ENCODE results near the gene KIFAP3. TPM values are rescaled to one million over a fixed set of nuclear protein-coding genes. Genes with fewer than 3 reads are reported as not detected.
"Not testable (repeated sequence)": the region's sequence is repeated elsewhere in the genome, so short reads cannot be mapped to it uniquely, and the experiment has no call there.

Gene KIFAP3
- total RNA-seq, 1 experiment from 2014 or later = 29.2 TPM

GRCh38 chr1:169918927-169919326, 155.6 kb downstream of the KIFAP3 start:
- no TSS peak for BruUV-seq (replicated peaks)
- no peak for DNase-seq (ENCODE audit: unreplicated experiment)
- Mint-ChIP-seq H3K4me3 (ENCODE audit: unreplicated experiment) (no peak overlapping the region), H3K27me3 (ENCODE audit: insufficient read depth, unreplicated experiment) (no peaks in the 10 kb centered on the region), H3K9me3 (ENCODE audit: unreplicated experiment) (no peaks in the 10 kb centered on the region), H3K27ac (ENCODE audit: low read depth, unreplicated experiment) (no peak overlapping the region), H3K4me1 (ENCODE audit: insufficient read depth, unreplicated experiment) (peaks cover 21% of the 10 kb centered on the region), H3K36me3 (ENCODE audit: insufficient read depth, unreplicated experiment) (no peaks in the 10 kb centered on the region)
- CTCF ChIA-PET = interaction anchor here (0.6 to 3.4 kb wide), 6 partner anchors 10 to 1327 kb away, joined by 3 to 18 read pairs (median 3); no protein-coding TSS in a partner anchor
- intact Hi-C loops (cut with micrococcal nuclease) = no loop called here
- TF ChIP-seq CTCF (IDR thresholded peaks at IDR 0.05; ENCODE audit: unreplicated experiment) = no peak
- POLR2A ChIA-PET = interaction anchor here (0.6 kb wide), 1 partner anchor 55 kb away, joined by 3 read pairs; no protein-coding TSS in a partner anchor

GRCh38 chr1:169918220-169918619, 156.3 kb downstream of the KIFAP3 start:
- H3K4me3 Mint-ChIP-seq (ENCODE audit: unreplicated experiment); H3K9me3 Mint-ChIP-seq (ENCODE audit: unreplicated experiment); H3K36me3 Mint-ChIP-seq (ENCODE audit: insufficient read depth, unreplicated experiment); H3K27me3 Mint-ChIP-seq (ENCODE audit: insufficient read depth, unreplicated experiment); BruUV-seq (replicated peaks); POLR2A ChIA-PET; intact Hi-C loops (cut with micrococcal nuclease); H3K27ac Mint-ChIP-seq (ENCODE audit: low read depth, unreplicated experiment); DNase-seq (ENCODE audit: unreplicated experiment): not testable (repeated sequence)
- peaks cover 21% of the 10 kb centered on the region for H3K4me1 Mint-ChIP-seq (ENCODE audit: insufficient read depth, unreplicated experiment)
- CTCF ChIA-PET = interaction anchor here (0.6 to 3.4 kb wide), 4 partner anchors 10 to 1309 kb away, joined by 3 to 18 read pairs (median 4); no protein-coding TSS in a partner anchor

- DNase-seq (ENCODE audit: unreplicated experiment) = no peak
- intact Hi-C loops (cut with micrococcal nuclease) = no loop called here
- Mint-ChIP-seq H3K36me3 (ENCODE audit: insufficient read depth, unreplicated experiment) (no peaks in the 10 kb centered on the region), H3K4me3 (ENCODE audit: unreplicated experiment) (no peak overlapping the region), H3K4me1 (ENCODE audit: insufficient read depth, unreplicated experiment) (peaks cover 21% of the 10 kb centered on the region), H3K27me3 (ENCODE audit: insufficient read depth, unreplicated experiment) (no peaks in the 10 kb centered on the region), H3K9me3 (ENCODE audit: unreplicated experiment) (no peaks in the 10 kb centered on the region), H3K27ac (ENCODE audit: low read depth, unreplicated experiment) (peak overlapping the region; percentile 61)
- TF ChIP-seq CTCF (IDR thresholded peaks at IDR 0.05; ENCODE audit: unreplicated experiment) = no peak
- no TSS peak for BruUV-seq (replicated peaks)
- CTCF ChIA-PET = interaction anchor here (0.6 to 2.2 kb wide), 4 partner anchors 12 to 114 kb away, joined by 3 to 11 read pairs (median 4); no protein-coding TSS in a partner anchor
- POLR2A ChIA-PET = interaction anchor here (1.1 to 1.3 kb wide), 2 partner anchors 21 to 22 kb away, joined by 5 to 7 read pairs; partner anchors contain the start of gene SCYL3
Observed at GRCh38 chr1:169915150-169915549, 159.3 kb downstream of the KIFAP3 start.

GRCh38 chr1:169914531-169914930, 160.0 kb downstream of the KIFAP3 start:
- BruUV-seq (replicated peaks) = no TSS peak
- Mint-ChIP-seq H3K4me3 (ENCODE audit: unreplicated experiment) (no peak overlapping the region), H3K36me3 (ENCODE audit: insufficient read depth, unreplicated experiment) (no peaks in the 10 kb centered on the region), H3K27me3 (ENCODE audit: insufficient read depth, unreplicated experiment) (no peaks in the 10 kb centered on the region), H3K9me3 (ENCODE audit: unreplicated experiment) (no peaks in the 10 kb centered on the region), H3K27ac (ENCODE audit: low read depth, unreplicated experiment) (peak overlapping the region; percentile 61), H3K4me1 (ENCODE audit: insufficient read depth, unreplicated experiment) (peaks cover 21% of the 10 kb centered on the region)
- intact Hi-C loops (cut with micrococcal nuclease) = no loop called here
- ChIA-PET POLR2A (interaction anchor here (1.1 to 1.3 kb wide), 2 partner anchors 20 to 22 kb away, joined by 5 to 7 read pairs; partner anchors contain the start of gene SCYL3), CTCF (interaction anchor here (0.6 to 2.2 kb wide), 4 partner anchors 12 to 113 kb away, joined by 3 to 11 read pairs (median 4); no protein-coding TSS in a partner anchor)
- no peak for TF ChIP-seq CTCF (IDR thresholded peaks at IDR 0.05; ENCODE audit: unreplicated experiment)
- peak; percentile 36 for DNase-seq (ENCODE audit: unreplicated experiment)

All from MCF 10A (cell line).